ENCODE results near the gene SAV1. TPM values are rescaled to one million over a fixed set of nuclear protein-coding genes. Genes with fewer than 3 reads are reported as not detected.

The SAV1 gene
- total and polyA plus RNA-seq, 2 of the 8 experiments (the other 6 are each of a cell fraction or from before 2014, with no cell fraction given): 15.9 to 78.3 TPM

DNA sequence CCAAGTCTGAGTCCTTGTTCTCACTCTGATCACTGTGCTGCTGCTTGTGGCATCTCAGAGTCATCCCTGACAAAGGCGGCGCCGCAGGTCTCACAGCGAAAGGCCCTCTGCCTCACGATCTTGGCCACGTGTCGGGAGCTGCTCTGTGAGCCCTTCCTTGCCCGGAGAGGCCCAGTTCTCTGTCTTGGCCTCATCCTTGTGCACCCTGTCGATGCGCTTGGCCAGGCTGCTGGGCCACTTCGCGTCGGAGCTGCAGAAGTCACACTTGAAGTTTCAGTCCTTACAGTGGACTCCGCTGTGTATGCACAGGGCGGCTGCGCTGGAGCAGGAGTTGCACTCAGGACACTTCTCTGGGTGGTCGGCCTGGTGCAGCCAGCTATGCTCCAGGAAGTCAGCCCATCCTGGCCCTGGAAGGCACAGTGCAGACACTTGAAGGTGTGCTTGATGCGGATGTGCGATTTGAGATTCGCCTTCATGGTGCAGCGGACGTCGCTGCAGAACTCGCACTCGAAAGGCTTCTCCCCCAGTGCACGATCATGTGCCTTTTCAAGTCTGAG is 36.4 kb upstream of the SAV1 start (continued):
- TF ChIP-seq, protein P1, sequence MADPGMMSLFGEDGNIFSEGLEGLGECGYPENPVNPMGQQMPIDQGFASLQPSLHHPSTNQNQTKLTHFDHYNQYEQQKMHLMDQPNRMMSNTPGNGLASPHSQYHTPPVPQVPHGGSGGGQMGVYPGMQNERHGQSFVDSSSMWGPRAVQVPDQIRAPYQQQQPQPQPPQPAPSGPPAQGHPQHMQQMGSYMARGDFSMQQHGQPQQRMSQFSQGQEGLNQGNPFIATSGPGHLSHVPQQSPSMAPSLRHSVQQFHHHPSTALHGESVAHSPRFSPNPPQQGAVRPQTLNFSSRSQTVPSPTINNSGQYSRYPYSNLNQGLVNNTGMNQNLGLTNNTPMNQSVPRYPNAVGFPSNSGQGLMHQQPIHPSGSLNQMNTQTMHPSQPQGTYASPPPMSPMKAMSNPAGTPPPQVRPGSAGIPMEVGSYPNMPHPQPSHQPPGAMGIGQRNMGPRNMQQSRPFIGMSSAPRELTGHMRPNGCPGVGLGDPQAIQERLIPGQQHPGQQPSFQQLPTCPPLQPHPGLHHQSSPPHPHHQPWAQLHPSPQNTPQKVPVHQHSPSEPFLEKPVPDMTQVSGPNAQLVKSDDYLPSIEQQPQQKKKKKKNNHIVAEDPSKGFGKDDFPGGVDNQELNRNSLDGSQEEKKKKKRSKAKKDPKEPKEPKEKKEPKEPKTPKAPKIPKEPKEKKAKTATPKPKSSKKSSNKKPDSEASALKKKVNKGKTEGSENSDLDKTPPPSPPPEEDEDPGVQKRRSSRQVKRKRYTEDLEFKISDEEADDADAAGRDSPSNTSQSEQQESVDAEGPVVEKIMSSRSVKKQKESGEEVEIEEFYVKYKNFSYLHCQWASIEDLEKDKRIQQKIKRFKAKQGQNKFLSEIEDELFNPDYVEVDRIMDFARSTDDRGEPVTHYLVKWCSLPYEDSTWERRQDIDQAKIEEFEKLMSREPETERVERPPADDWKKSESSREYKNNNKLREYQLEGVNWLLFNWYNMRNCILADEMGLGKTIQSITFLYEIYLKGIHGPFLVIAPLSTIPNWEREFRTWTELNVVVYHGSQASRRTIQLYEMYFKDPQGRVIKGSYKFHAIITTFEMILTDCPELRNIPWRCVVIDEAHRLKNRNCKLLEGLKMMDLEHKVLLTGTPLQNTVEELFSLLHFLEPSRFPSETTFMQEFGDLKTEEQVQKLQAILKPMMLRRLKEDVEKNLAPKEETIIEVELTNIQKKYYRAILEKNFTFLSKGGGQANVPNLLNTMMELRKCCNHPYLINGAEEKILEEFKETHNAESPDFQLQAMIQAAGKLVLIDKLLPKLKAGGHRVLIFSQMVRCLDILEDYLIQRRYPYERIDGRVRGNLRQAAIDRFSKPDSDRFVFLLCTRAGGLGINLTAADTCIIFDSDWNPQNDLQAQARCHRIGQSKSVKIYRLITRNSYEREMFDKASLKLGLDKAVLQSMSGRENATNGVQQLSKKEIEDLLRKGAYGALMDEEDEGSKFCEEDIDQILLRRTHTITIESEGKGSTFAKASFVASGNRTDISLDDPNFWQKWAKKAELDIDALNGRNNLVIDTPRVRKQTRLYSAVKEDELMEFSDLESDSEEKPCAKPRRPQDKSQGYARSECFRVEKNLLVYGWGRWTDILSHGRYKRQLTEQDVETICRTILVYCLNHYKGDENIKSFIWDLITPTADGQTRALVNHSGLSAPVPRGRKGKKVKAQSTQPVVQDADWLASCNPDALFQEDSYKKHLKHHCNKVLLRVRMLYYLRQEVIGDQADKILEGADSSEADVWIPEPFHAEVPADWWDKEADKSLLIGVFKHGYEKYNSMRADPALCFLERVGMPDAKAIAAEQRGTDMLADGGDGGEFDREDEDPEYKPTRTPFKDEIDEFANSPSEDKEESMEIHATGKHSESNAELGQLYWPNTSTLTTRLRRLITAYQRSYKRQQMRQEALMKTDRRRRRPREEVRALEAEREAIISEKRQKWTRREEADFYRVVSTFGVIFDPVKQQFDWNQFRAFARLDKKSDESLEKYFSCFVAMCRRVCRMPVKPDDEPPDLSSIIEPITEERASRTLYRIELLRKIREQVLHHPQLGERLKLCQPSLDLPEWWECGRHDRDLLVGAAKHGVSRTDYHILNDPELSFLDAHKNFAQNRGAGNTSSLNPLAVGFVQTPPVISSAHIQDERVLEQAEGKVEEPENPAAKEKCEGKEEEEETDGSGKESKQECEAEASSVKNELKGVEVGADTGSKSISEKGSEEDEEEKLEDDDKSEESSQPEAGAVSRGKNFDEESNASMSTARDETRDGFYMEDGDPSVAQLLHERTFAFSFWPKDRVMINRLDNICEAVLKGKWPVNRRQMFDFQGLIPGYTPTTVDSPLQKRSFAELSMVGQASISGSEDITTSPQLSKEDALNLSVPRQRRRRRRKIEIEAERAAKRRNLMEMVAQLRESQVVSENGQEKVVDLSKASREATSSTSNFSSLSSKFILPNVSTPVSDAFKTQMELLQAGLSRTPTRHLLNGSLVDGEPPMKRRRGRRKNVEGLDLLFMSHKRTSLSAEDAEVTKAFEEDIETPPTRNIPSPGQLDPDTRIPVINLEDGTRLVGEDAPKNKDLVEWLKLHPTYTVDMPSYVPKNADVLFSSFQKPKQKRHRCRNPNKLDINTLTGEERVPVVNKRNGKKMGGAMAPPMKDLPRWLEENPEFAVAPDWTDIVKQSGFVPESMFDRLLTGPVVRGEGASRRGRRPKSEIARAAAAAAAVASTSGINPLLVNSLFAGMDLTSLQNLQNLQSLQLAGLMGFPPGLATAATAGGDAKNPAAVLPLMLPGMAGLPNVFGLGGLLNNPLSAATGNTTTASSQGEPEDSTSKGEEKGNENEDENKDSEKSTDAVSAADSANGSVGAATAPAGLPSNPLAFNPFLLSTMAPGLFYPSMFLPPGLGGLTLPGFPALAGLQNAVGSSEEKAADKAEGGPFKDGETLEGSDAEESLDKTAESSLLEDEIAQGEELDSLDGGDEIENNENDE (IDR thresholded peaks at IDR 0.05; ENCODE audit: insufficient replicate concordance, low read length): no peak
- TF ChIP-seq TEAD4 (IDR thresholded peaks at IDR 0.05; ENCODE audit: low read depth, low read length): no peak
- TF ChIP-seq KDM4A (IDR thresholded peaks at IDR 0.05; ENCODE audit: low read depth, low read length, severe bottlenecking): no peak
- TF ChIP-seq EP300 (IDR thresholded peaks at IDR 0.05; ENCODE audit: borderline replicate concordance in 1 of 2, low read depth in 2 of 2, low read length in 2 of 2): no peak
- no peak for TF ChIP-seq RNF2 (IDR thresholded peaks at IDR 0.05; ENCODE audit: borderline replicate concordance, low read depth, low read length, missing control alignments, poor library complexity, severe bottlenecking)
- TF ChIP-seq EGR1 (IDR thresholded peaks at IDR 0.05; ENCODE audit: borderline replicate concordance, low read depth, low read length): no peak
- TF ChIP-seq SAP30 (IDR thresholded peaks at IDR 0.05; ENCODE audit: insufficient read depth, insufficient replicate concordance, low read length): no peak
- TF ChIP-seq TCF12 (IDR thresholded peaks at IDR 0.05; ENCODE audit: low read depth, low read length): no peak
- TF ChIP-seq HDAC6 (IDR thresholded peaks at IDR 0.05; ENCODE audit: low read depth, low read length): no peak

Measured in H1 (cell line).